DOHH2 (cell line): ENCODE results near the gene LENG8.

Source experiments
- H3F3A ChIP-seq: fragments of 200-600 bp; sonication (generic), shearing (Covaris generic); 2 replicates; pipeline ENCODE4 v1.6.0; 2016; ENCODE audit warnings: antibody characterized with exemption, mild to moderate bottlenecking; ENCODE audit not compliant: control insufficient read depth, insufficient read depth
- H3K27ac ChIP-seq: fragments of 200-600 bp; sonication (generic); 2 replicates; pipeline ENCODE4 v1.5.1; 2014; ENCODE audit warnings: low read depth, mild to moderate bottlenecking, low read length, moderate library complexity
- H3K27me3 ChIP-seq: fragments of 200-600 bp; sonication (generic); 2 replicates; pipeline ENCODE4 v1.6.1; 2014; ENCODE audit warnings: mild to moderate bottlenecking, low read length, mixed read lengths; ENCODE audit not compliant: control insufficient read depth
- H3K36me3 ChIP-seq: fragments of 200-600 bp; sonication (generic); 2 replicates; pipeline ENCODE4 v1.6.1; 2014; ENCODE audit warnings: mild to moderate bottlenecking, low read length, moderate library complexity, mixed read lengths; ENCODE audit not compliant: control insufficient read depth
- H3K4me1 ChIP-seq: fragments of 200-600 bp; sonication (generic); 2 replicates; pipeline ENCODE4 v1.6.1; 2014; ENCODE audit warnings: mild to moderate bottlenecking, low read length, mixed read lengths; ENCODE audit not compliant: control insufficient read depth
- H3K4me2 ChIP-seq: fragments of 200-600 bp; sonication (generic); 2 replicates; pipeline ENCODE4 v1.6.0; 2014; ENCODE audit warnings: mild to moderate bottlenecking, low read length, moderate library complexity
- H3K4me3 ChIP-seq: fragments of 200-600 bp; sonication (generic); 2 replicates; pipeline ENCODE4 v1.5.1; 2014; ENCODE audit warnings: mild to moderate bottlenecking, low read length, mixed read lengths
- H3K79me2 ChIP-seq: fragments of 200-600 bp; sonication (generic); 2 replicates; pipeline ENCODE4 v1.6.1; 2014; ENCODE audit warnings: mild to moderate bottlenecking, low read length, mixed read lengths; ENCODE audit not compliant: control insufficient read depth
- H3K9me2 ChIP-seq: fragments of 200-600 bp; sonication (generic); replicated peaks from 2 replicates; pipeline ENCODE4 v1.6.1; 2014; ENCODE audit warnings: mild to moderate bottlenecking, low read length, mixed read lengths; ENCODE audit not compliant: control insufficient read depth
- H3K9me3 ChIP-seq: fragments of 200-600 bp; sonication (generic); 2 replicates; pipeline ENCODE4 v1.6.1; 2014; ENCODE audit warnings: antibody characterized with exemption, low read length, mixed read lengths; ENCODE audit not compliant: control insufficient read depth, insufficient read depth
- H4K20me1 ChIP-seq: fragments of 200-600 bp; sonication (generic); 2 replicates; pipeline ENCODE4 v1.6.0; 2014; ENCODE audit warnings: low read depth, mild to moderate bottlenecking, antibody characterized with exemption, low read length, moderate library complexity; ENCODE audit not compliant: control insufficient read depth, insufficient read depth
- CTCF ChIP-seq: fragments of 200-600 bp; sonication (generic); IDR thresholded peaks from one replicate; pipeline ENCODE4 v1.5.1; 2014; ENCODE audit warnings: antibody characterized with exemption, mild to moderate bottlenecking, low read depth, low read length; ENCODE audit not compliant: poor library complexity, severe bottlenecking
- EZH2phosphoT487 ChIP-seq: fragments of 200-600 bp; sonication (generic); IDR thresholded peaks from 2 replicates; pipeline ENCODE4 v1.6.1; 2017; ENCODE audit warnings: borderline replicate concordance, mild to moderate bottlenecking, antibody characterized with exemption, low read length, moderate library complexity, mixed read lengths

The LENG8 gene

GRCh38 chr19:54448040-54448773, 792 bp upstream of the LENG8 start:
- H4K20me1 ChIP-seq: peaks cover 33% of the 10 kb centered on the region
- no peaks in the 10 kb centered on the region for H3K9me2 ChIP-seq
- H3K36me3 ChIP-seq: peaks cover 60% of the 10 kb centered on the region
- H3K27ac ChIP-seq: peak overlapping the region; percentile 70
- TF ChIP-seq CTCF: no peak
- TF ChIP-seq EZH2phosphoT487: no peak
- H3K4me1 ChIP-seq: peaks cover 24% of the 10 kb centered on the region
- no peaks in the 10 kb centered on the region for H3K9me3 ChIP-seq
- H3K4me3 ChIP-seq: peak overlapping the region; percentile 95
- peaks cover 71% of the 10 kb centered on the region for H3K79me2 ChIP-seq
- no peaks in the 10 kb centered on the region for H3F3A ChIP-seq
- H3K27me3 ChIP-seq: no peaks in the 10 kb centered on the region
- H3K4me2 ChIP-seq: peak overlapping the region; percentile 81

- Histone ChIP-seq H3K27ac (peak overlapping the region; percentile 70), H3K9me3 (no peaks in the 10 kb centered on the region), H3F3A (no peaks in the 10 kb centered on the region), H3K4me2 (peak overlapping the region; percentile 81), H3K36me3 (peaks cover 70% of the 10 kb centered on the region), H3K4me1 (peaks cover 24% of the 10 kb centered on the region), H3K4me3 (peak overlapping the region; percentile 95), H4K20me1 (peaks cover 40% of the 10 kb centered on the region), H3K79me2 (peaks cover 85% of the 10 kb centered on the region), H3K9me2 (no peaks in the 10 kb centered on the region), H3K27me3 (no peaks in the 10 kb centered on the region)
- no peak for TF ChIP-seq EZH2phosphoT487
- TF ChIP-seq CTCF: no peak
Measured at GRCh38 chr19:54449701-54450069, 686 bp downstream of the LENG8 start.

- Histone ChIP-seq H3K27ac (no peak overlapping the region), H3K9me2 (no peaks in the 10 kb centered on the region), H3K9me3 (no peaks in the 10 kb centered on the region), H3K27me3 (no peaks in the 10 kb centered on the region), H3K4me1 (peaks cover 24% of the 10 kb centered on the region), H4K20me1 (peaks cover 40% of the 10 kb centered on the region), H3K79me2 (peaks cover 79% of the 10 kb centered on the region), H3K36me3 (peaks cover 77% of the 10 kb centered on the region), H3F3A (no peaks in the 10 kb centered on the region), H3K4me2 (peak overlapping the region; percentile 81; the same call in 1 of the 2 replicates), H3K4me3 (no peak overlapping the region)
- TF ChIP-seq EZH2phosphoT487: no peak
- TF ChIP-seq CTCF: no peak
Measured at GRCh38 chr19:54451331-54451871, 2.4 kb downstream of the LENG8 start.
